ENCODE results near the gene BOLA2B.

BOLA2B gene

GRCh38 chr16:30155188-30155587, 38.3 kb downstream of the BOLA2B start:
- no peak overlapping the region for H3K4me2 ChIP-seq (ENCODE audit: low read length)
- H3K36me3 ChIP-seq (ENCODE audit: control insufficient read depth, low read length): no peaks in the 10 kb centered on the region
- peaks cover 5% of the 10 kb centered on the region; the same call in 1 of the 2 replicates for H3K9me3 ChIP-seq (ENCODE audit: control insufficient read depth, insufficient read depth, low read length)
- TF ChIP-seq EZH2phosphoT487 (IDR thresholded peaks at IDR 0.05; ENCODE audit: borderline replicate concordance, low read length): no peak
- H3K9me2 ChIP-seq (replicated peaks; ENCODE audit: control insufficient read depth, low read length): no peaks in the 10 kb centered on the region
- H3K79me2 ChIP-seq (ENCODE audit: control insufficient read depth, low read length): no peaks in the 10 kb centered on the region
- H3K4me3 ChIP-seq (ENCODE audit: low read length): no peak overlapping the region
- 0 out of 2 replicates have a peak, but pooled peaks cover 2% of the 10 kb centered on the region for H3F3A ChIP-seq (ENCODE audit: control insufficient read depth, insufficient read depth)
- H4K20me1 ChIP-seq (ENCODE audit: control insufficient read depth, insufficient read depth, low read depth, low read length): no peaks in the 10 kb centered on the region
- H3K27me3 ChIP-seq (ENCODE audit: control insufficient read depth, low read length): no peaks in the 10 kb centered on the region
- no peak overlapping the region for H3K27ac ChIP-seq (ENCODE audit: low read depth, low read length)
- peaks cover 16% of the 10 kb centered on the region for H3K4me1 ChIP-seq (ENCODE audit: control insufficient read depth, low read length)

- Histone ChIP-seq H3K4me1 (ENCODE audit: control insufficient read depth, low read length) (peaks cover 9% of the 10 kb centered on the region), H3K9me3 (ENCODE audit: control insufficient read depth, insufficient read depth, low read length) (peaks cover 19% of the 10 kb centered on the region; the same call in 1 of the 2 replicates), H4K20me1 (ENCODE audit: control insufficient read depth, insufficient read depth, low read depth, low read length) (no peaks in the 10 kb centered on the region), H3K27ac (ENCODE audit: low read depth, low read length) (no peak overlapping the region), H3K36me3 (ENCODE audit: control insufficient read depth, low read length) (no peaks in the 10 kb centered on the region), H3K4me3 (ENCODE audit: low read length) (no peak overlapping the region), H3K79me2 (ENCODE audit: control insufficient read depth, low read length) (no peaks in the 10 kb centered on the region), H3K27me3 (ENCODE audit: control insufficient read depth, low read length) (no peaks in the 10 kb centered on the region), H3K9me2 (replicated peaks; ENCODE audit: control insufficient read depth, low read length) (no peaks in the 10 kb centered on the region), H3K4me2 (ENCODE audit: low read length) (no peak overlapping the region), H3F3A (ENCODE audit: control insufficient read depth, insufficient read depth) (0 out of 2 replicates have a peak, but pooled peaks cover 2% of the 10 kb centered on the region)
- TF ChIP-seq CTCF (IDR thresholded peaks at IDR 0.05; ENCODE audit: low read depth, low read length, poor library complexity, severe bottlenecking): no peak
- TF ChIP-seq EZH2phosphoT487 (IDR thresholded peaks at IDR 0.05; ENCODE audit: borderline replicate concordance, low read length): no peak
Measured at GRCh38 chr16:30152517-30152916, 40.9 kb downstream of the BOLA2B start.

GRCh38 chr16:30151091-30151490, 42.4 kb downstream of the BOLA2B start:
- Histone ChIP-seq H3K4me3 (ENCODE audit: low read length) (no peak overlapping the region), H3K4me2 (ENCODE audit: low read length) (no peak overlapping the region; the same call in 1 of the 2 replicates), H3K27ac (ENCODE audit: low read depth, low read length) (no peak overlapping the region), H3K27me3 (ENCODE audit: control insufficient read depth, low read length) (no peaks in the 10 kb centered on the region), H3K9me2 (replicated peaks; ENCODE audit: control insufficient read depth, low read length) (no peaks in the 10 kb centered on the region), H3K36me3 (ENCODE audit: control insufficient read depth, low read length) (no peaks in the 10 kb centered on the region), H4K20me1 (ENCODE audit: control insufficient read depth, insufficient read depth, low read depth, low read length) (no peaks in the 10 kb centered on the region), H3F3A (ENCODE audit: control insufficient read depth, insufficient read depth) (no peaks in the 10 kb centered on the region), H3K79me2 (ENCODE audit: control insufficient read depth, low read length) (no peaks in the 10 kb centered on the region), H3K4me1 (ENCODE audit: control insufficient read depth, low read length) (peaks cover 9% of the 10 kb centered on the region), H3K9me3 (ENCODE audit: control insufficient read depth, insufficient read depth, low read length) (peaks cover 19% of the 10 kb centered on the region; the same call in 1 of the 2 replicates)
- TF ChIP-seq CTCF (IDR thresholded peaks at IDR 0.05; ENCODE audit: low read depth, low read length, poor library complexity, severe bottlenecking) (no peak), EZH2phosphoT487 (IDR thresholded peaks at IDR 0.05; ENCODE audit: borderline replicate concordance, low read length) (no peak)

- H3K4me1 ChIP-seq (ENCODE audit: control insufficient read depth, low read length): peaks cover 9% of the 10 kb centered on the region
- no peaks in the 10 kb centered on the region for H3K27me3 ChIP-seq (ENCODE audit: control insufficient read depth, low read length)
- no peaks in the 10 kb centered on the region; the same call in 1 of the 2 replicates for H3F3A ChIP-seq (ENCODE audit: control insufficient read depth, insufficient read depth)
- H3K9me3 ChIP-seq (ENCODE audit: control insufficient read depth, insufficient read depth, low read length): peaks cover 19% of the 10 kb centered on the region; the same call in 1 of the 2 replicates
- TF ChIP-seq EZH2phosphoT487 (IDR thresholded peaks at IDR 0.05; ENCODE audit: borderline replicate concordance, low read length) (no peak), CTCF (IDR thresholded peaks at IDR 0.05; ENCODE audit: low read depth, low read length, poor library complexity, severe bottlenecking) (no peak)
- no peaks in the 10 kb centered on the region for H3K79me2 ChIP-seq (ENCODE audit: control insufficient read depth, low read length)
- no peak overlapping the region for H3K4me2 ChIP-seq (ENCODE audit: low read length)
- no peaks in the 10 kb centered on the region for H3K36me3 ChIP-seq (ENCODE audit: control insufficient read depth, low read length)
- no peaks in the 10 kb centered on the region for H4K20me1 ChIP-seq (ENCODE audit: control insufficient read depth, insufficient read depth, low read depth, low read length)
- H3K9me2 ChIP-seq (replicated peaks; ENCODE audit: control insufficient read depth, low read length): no peaks in the 10 kb centered on the region
- no peak overlapping the region for H3K4me3 ChIP-seq (ENCODE audit: low read length)
- H3K27ac ChIP-seq (ENCODE audit: low read depth, low read length): no peak overlapping the region
Measured at GRCh38 chr16:30149250-30149930, 44.1 kb downstream of the BOLA2B start.

All from DOHH2 (cell line).